Epidermal melanocyte (primary cell): ENCODE data around the gene SMIM13.

ENCODE experiments used
- DNase-seq: peaks from one replicate; pipeline ENCODE4 v3.0.0; 2011; ENCODE audit warnings: low spot score; ENCODE audit not compliant: insufficient read length

Gene SMIM13

GRCh38 chr6:11121851-11122250 lies 28.2 kb downstream of the SMIM13 start:
- no peak for DNase-seq

- no peak for DNase-seq
These were observed 28.7 kb downstream of the SMIM13 start for GRCh38 chr6:11122380-11122779.

- DNase-seq, result no peak
These were observed 30.3 kb downstream of the SMIM13 start for GRCh38 chr6:11123978-11124377.

GRCh38 chr6:11126876-11127275 lies 33.2 kb downstream of the SMIM13 start:
- DNase-seq, result no peak

GRCh38 chr6:11128608-11129007 lies 35.0 kb downstream of the SMIM13 start:
- no peak for DNase-seq

- no peak for DNase-seq
These were observed 36.4 kb downstream of the SMIM13 start for GRCh38 chr6:11129908-11130565.

- DNase-seq, result no peak
These were observed 37.0 kb downstream of the SMIM13 start for GRCh38 chr6:11130605-11131004.

GRCh38 chr6:11132194-11132888 lies 38.7 kb downstream of the SMIM13 start:
- DNase-seq, result no peak

GRCh38 chr6:11133281-11133680 lies 39.6 kb downstream of the SMIM13 start:
- DNase-seq, result no peak

GRCh38 chr6:11136809-11137208 lies 43.2 kb downstream of the SMIM13 start:
- DNase-seq, result no peak

GRCh38 chr6:11139051-11139960 lies 45.7 kb downstream of the SMIM13 start:
- no peak for DNase-seq

- DNase-seq, result no peak
These were observed 46.4 kb downstream of the SMIM13 start for GRCh38 chr6:11140056-11140455.

GRCh38 chr6:11141295-11141694 lies 47.7 kb downstream of the SMIM13 start:
- DNase-seq, result no peak

GRCh38 chr6:11142296-11143027 lies 48.8 kb downstream of the SMIM13 start:
- DNase-seq, result no peak

- peak; percentile 57 for DNase-seq
These were observed 50.0 kb downstream of the SMIM13 start for GRCh38 chr6:11143394-11144371.

GRCh38 chr6:11144393-11144851 lies 50.8 kb downstream of the SMIM13 start:
- peak; percentile 54 for DNase-seq

- DNase-seq, result no peak
These were observed 52.6 kb downstream of the SMIM13 start for GRCh38 chr6:11146117-11146826.

- DNase-seq, result no peak
These were observed 55.9 kb downstream of the SMIM13 start for GRCh38 chr6:11149551-11149950.

GRCh38 chr6:11151488-11151887 lies 57.9 kb downstream of the SMIM13 start:
- no peak for DNase-seq
